ES-I3 (cell line): ENCODE results near the gene HEATR3.

Experiments
- H3K36me3 ChIP-seq: 2 replicates; pipeline ENCODE4 v1.6.1; 2013; ENCODE audit warnings: mild to moderate bottlenecking, low read length, control low read depth, moderate library complexity; ENCODE audit not compliant: insufficient read depth
- H3K4me1 ChIP-seq: 2 replicates; pipeline ENCODE4 v1.6.1; 2013; ENCODE audit warnings: mild to moderate bottlenecking, control low read depth, low read length; ENCODE audit not compliant: insufficient read depth
- H3K9ac ChIP-seq: 2 replicates; pipeline ENCODE4 v1.6.1; 2013; ENCODE audit warnings: low read depth, mild to moderate bottlenecking, low read length, moderate library complexity
- H3K9me3 ChIP-seq: 2 replicates; pipeline ENCODE4 v1.6.1; 2013; ENCODE audit warnings: mild to moderate bottlenecking, low read length, moderate library complexity; ENCODE audit not compliant: control insufficient read depth, insufficient read depth

Gene HEATR3

GRCh38 chr16:50038756-50039529 lies 26.8 kb upstream of the HEATR3 start:
- no peaks in the 10 kb centered on the region; the same call in 1 of the 2 replicates for H3K36me3 ChIP-seq
- no peak overlapping the region for H3K9ac ChIP-seq
- no peaks in the 10 kb centered on the region; the same call in 1 of the 2 replicates for H3K4me1 ChIP-seq
- no peaks in the 10 kb centered on the region for H3K9me3 ChIP-seq

GRCh38 chr16:50040018-50040417 lies 25.8 kb upstream of the HEATR3 start:
- Histone ChIP-seq H3K4me1 (no peaks in the 10 kb centered on the region; the same call in 1 of the 2 replicates), H3K9me3 (no peaks in the 10 kb centered on the region), H3K9ac (no peak overlapping the region), H3K36me3 (no peaks in the 10 kb centered on the region; the same call in 1 of the 2 replicates)

GRCh38 chr16:50040710-50041109 lies 25.1 kb upstream of the HEATR3 start:
- H3K9ac ChIP-seq = no peak overlapping the region
- no peaks in the 10 kb centered on the region; the same call in 1 of the 2 replicates for H3K4me1 ChIP-seq
- no peaks in the 10 kb centered on the region for H3K9me3 ChIP-seq
- no peaks in the 10 kb centered on the region; the same call in 1 of the 2 replicates for H3K36me3 ChIP-seq

DNA sequence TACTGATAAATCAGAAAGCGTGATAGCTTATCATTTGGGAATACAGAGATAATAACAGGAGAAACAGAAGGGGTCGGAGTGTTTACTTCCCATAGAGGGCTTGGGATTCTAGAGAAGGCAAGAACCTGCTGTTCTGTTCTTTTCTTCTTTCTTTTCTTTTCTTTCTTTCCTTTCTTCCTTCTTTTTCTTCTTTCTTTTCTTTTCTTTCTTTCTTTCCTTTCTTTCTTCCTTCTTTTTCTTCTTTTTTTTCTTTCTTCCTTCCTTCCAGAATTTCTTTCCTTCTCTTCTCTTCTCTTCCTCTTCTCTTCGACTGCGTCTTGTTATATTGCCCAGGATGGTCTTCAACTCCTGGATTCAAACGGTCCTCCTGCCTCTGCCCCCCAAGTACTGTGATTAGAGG lies 22.4 kb upstream of the HEATR3 start:
- Histone ChIP-seq H3K9me3 (no peaks in the 10 kb centered on the region), H3K9ac (no peak overlapping the region), H3K36me3 (no peaks in the 10 kb centered on the region), H3K4me1 (no peaks in the 10 kb centered on the region; the same call in 1 of the 2 replicates)

- Histone ChIP-seq H3K4me1 (no peaks in the 10 kb centered on the region), H3K9ac (no peak overlapping the region), H3K9me3 (no peaks in the 10 kb centered on the region), H3K36me3 (no peaks in the 10 kb centered on the region)
Measured at GRCh38 chr16:50045412-50045811, 20.4 kb upstream of the HEATR3 start.

DNA sequence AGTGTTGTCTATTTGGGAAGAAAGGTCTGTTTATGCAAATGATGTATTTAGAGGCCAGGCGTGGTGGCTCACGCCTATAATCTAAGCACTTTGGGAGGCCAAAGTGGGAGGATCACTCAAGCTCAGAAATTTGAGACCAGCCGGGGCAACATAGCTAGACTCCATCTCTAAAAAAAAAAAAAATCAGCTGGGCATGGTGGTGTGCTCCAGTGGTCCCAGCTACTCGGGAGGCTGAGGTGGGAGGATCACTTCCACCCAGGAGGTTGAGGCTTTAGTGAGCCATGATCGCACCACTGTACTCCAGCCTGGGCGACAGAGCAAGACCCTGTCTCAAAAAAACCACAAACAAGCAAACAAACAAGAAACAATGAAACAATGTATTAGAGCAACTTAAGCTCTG lies 18.9 kb upstream of the HEATR3 start:
- H3K9me3 ChIP-seq = no peaks in the 10 kb centered on the region
- no peak overlapping the region for H3K9ac ChIP-seq
- H3K36me3 ChIP-seq = no peaks in the 10 kb centered on the region
- H3K4me1 ChIP-seq = no peaks in the 10 kb centered on the region

- no peaks in the 10 kb centered on the region for H3K4me1 ChIP-seq
- H3K36me3 ChIP-seq = no peaks in the 10 kb centered on the region
- no peak overlapping the region for H3K9ac ChIP-seq
- no peaks in the 10 kb centered on the region for H3K9me3 ChIP-seq
Measured at GRCh38 chr16:50047864-50048263, 17.9 kb upstream of the HEATR3 start.

DNA sequence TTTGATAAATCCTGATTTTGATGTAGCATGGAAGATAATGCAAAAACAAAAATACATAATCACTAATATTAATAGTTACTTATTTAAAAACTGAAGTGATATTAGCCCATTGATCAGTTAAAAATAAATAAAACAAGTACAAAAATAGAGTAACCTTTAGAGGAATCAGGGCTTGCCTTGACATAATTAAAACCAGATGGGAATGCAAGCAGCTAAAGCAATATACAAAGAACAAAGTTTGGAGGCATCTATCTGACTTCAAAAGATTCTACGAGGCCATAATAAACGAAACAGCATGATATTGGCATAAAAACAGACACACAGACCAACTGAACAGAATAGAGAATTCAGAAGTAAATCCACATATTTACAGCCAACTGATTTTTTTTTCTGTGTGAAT lies 15.0 kb upstream of the HEATR3 start:
- H3K36me3 ChIP-seq = no peaks in the 10 kb centered on the region
- no peaks in the 10 kb centered on the region for H3K4me1 ChIP-seq
- H3K9me3 ChIP-seq = no peaks in the 10 kb centered on the region
- no peak overlapping the region for H3K9ac ChIP-seq

DNA sequence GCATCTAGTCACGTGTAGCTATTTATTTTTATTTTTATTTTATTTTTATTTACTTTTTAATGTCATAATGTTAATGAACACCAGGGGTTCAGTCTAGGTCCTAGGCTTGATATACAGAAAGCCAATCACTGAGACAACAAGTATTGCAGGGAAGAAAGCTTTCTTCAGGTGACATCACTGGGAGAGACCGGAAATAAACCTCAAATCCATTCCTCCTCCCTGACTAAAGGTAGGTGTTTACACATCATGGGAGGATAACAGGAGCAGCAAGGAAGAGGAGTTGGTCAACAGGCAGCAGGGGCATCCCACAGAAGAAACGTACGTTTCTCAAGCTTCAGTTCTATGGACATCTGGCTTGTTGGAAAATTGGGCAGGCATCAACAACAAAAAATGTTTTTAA lies 9.5 kb upstream of the HEATR3 start:
- no peak overlapping the region for H3K9ac ChIP-seq

GRCh38 chr16:50058091-50058771 lies 7.5 kb upstream of the HEATR3 start:
- no peaks in the 10 kb centered on the region for H3K4me1 ChIP-seq
- no peaks in the 10 kb centered on the region for H3K36me3 ChIP-seq
- no peaks in the 10 kb centered on the region for H3K9me3 ChIP-seq
- no peak overlapping the region for H3K9ac ChIP-seq

More for the DNA sequence above, 9.5 kb upstream of the HEATR3 start:
- no peaks in the 10 kb centered on the region for H3K9me3 ChIP-seq
- no peaks in the 10 kb centered on the region for H3K36me3 ChIP-seq
- no peaks in the 10 kb centered on the region for H3K4me1 ChIP-seq

DNA sequence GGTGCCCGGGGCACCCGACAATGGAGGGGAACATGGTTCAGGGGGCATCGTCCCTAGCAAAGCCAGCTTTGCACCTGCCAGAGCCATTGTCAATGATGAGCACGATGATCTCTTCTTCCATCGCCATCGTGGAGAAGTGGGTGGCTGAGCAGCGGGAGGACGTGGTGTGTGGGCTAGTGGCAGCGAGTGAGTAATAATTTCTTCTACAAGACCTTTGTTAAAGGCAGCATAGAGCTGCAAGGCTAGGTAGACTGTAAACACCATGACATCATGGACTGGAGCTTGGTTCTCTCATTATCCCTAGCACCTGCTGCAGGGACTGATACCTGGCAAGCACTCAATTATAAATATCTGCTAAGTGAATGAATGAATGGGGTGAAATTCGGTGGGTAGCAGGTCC lies 6.7 kb upstream of the HEATR3 start:
- Histone ChIP-seq H3K9me3 (no peaks in the 10 kb centered on the region), H3K36me3 (no peaks in the 10 kb centered on the region), H3K4me1 (no peaks in the 10 kb centered on the region), H3K9ac (no peak overlapping the region)

DNA sequence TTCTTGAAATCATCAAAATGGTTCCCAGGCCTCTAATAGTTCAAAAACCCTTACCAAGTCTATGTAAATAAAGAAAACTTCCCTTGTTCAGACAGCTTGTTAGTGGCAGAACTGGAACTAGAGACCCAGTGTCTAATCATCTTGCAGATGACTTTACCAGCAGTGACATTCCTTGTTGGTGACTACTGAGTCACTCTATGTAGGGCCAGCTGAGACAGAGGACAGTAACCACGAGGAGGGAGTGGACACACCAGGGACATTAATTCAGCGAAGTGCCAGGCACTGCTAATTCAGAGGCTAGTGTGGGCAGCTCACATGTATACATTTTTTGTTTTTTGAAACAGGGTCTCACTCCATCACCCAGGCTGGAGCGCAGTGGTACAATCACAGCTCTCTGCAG lies 6.1 kb upstream of the HEATR3 start:
- no peaks in the 10 kb centered on the region for H3K9me3 ChIP-seq
- no peaks in the 10 kb centered on the region for H3K4me1 ChIP-seq
- H3K9ac ChIP-seq = no peak overlapping the region
- H3K36me3 ChIP-seq = no peaks in the 10 kb centered on the region

- no peaks in the 10 kb centered on the region; the same call in 1 of the 2 replicates for H3K4me1 ChIP-seq
- no peak overlapping the region for H3K9ac ChIP-seq
- no peaks in the 10 kb centered on the region for H3K9me3 ChIP-seq
- no peaks in the 10 kb centered on the region for H3K36me3 ChIP-seq
Measured at GRCh38 chr16:50061326-50061725, 4.4 kb upstream of the HEATR3 start.

DNA sequence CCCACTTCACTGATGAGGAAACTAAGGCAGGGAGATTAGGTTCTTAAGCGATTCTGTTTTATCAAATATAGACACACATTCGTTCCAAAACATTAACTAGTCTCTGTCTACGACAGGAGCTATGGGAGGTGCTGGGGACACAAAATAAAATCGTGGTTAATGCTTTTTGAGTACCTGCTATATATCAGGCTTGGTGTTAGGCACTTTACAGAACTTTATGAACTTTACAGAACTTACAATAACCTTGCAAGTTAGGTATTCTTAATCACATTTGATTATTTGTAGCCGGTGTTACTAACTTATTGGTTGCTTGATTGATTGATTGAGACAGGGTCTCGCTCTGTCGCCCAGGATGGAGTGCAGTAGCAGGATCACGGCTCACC lies 538 bp upstream of the HEATR3 start:
- Histone ChIP-seq H3K9me3 (no peaks in the 10 kb centered on the region), H3K36me3 (peaks cover 4% of the 10 kb centered on the region; the same call in 1 of the 2 replicates), H3K9ac (peak overlapping the region; percentile 29; the same call in 1 of the 2 replicates), H3K4me1 (peaks cover 7% of the 10 kb centered on the region; the same call in 1 of the 2 replicates)
